Fibroblast of lung (primary cell): ENCODE data around the gene TIAM1. TPM values are rescaled to one million over a fixed set of nuclear protein-coding genes. Genes with fewer than 3 reads are reported as not detected.

Experiments
- DNase-seq, 2 donors: peaks; one replicate each; pipeline versions ENCODE4 v3.0.0 to v3.0.0-alpha.2; 2010; ENCODE audit warnings: low read depth in 2 of 2
- H2AFZ ChIP-seq: 2 replicates; pipeline ENCODE4 v1.5.1; 2012; ENCODE audit warnings: low read length, control low read depth, inconsistent platforms
- H3K27ac ChIP-seq: 2 replicates; pipeline ENCODE4 v1.5.1; 2011; ENCODE audit warnings: low read length, control low read depth; ENCODE audit not compliant: insufficient read depth
- H3K27me3 ChIP-seq: 2 replicates; pipeline ENCODE4 v1.5.1; 2011; ENCODE audit warnings: mild to moderate bottlenecking, low read length; ENCODE audit not compliant: control insufficient read depth, insufficient read depth
- H3K36me3 ChIP-seq: 2 replicates; pipeline ENCODE4 v1.5.1; 2011; ENCODE audit warnings: low read length; ENCODE audit not compliant: control insufficient read depth, insufficient read depth
- H3K4me1 ChIP-seq: 2 replicates; pipeline ENCODE4 v1.5.1; 2011; ENCODE audit warnings: low read length; ENCODE audit not compliant: control insufficient read depth, insufficient read depth; ENCODE audit errors: extremely low read depth
- H3K4me2 ChIP-seq: 2 replicates; pipeline ENCODE4 v1.5.1; 2011; ENCODE audit warnings: low read length, control low read depth; ENCODE audit not compliant: insufficient read depth; ENCODE audit errors: extremely low read depth
- H3K4me3 ChIP-seq, 4 experiments: fragments of 200-600 bp in 1 of 4; sonication (generic) in 1 of 4; replicated peaks in 1 of 4; 2 replicates each; pipeline ENCODE4 v1.5.1; 2011 to 2016; ENCODE audit warnings: low read length in 4 of 4, low read depth in 3 of 4, mild to moderate bottlenecking in 3 of 4, control low read depth in 2 of 4, inconsistent platforms in 1 of 4, mixed read lengths in 1 of 4; ENCODE audit not compliant: insufficient read depth in 1 of 4; ENCODE audit errors: control extremely low read depth in 1 of 4
- H3K79me2 ChIP-seq: 2 replicates; pipeline ENCODE4 v1.5.1; 2012; ENCODE audit warnings: mild to moderate bottlenecking, low read length, inconsistent platforms; ENCODE audit not compliant: control insufficient read depth, insufficient read depth
- H3K9ac ChIP-seq: 2 replicates; pipeline ENCODE4 v1.5.1; 2011; ENCODE audit warnings: mild to moderate bottlenecking, low read length, control low read depth; ENCODE audit not compliant: insufficient read depth
- H3K9me3 ChIP-seq: 2 replicates; pipeline ENCODE4 v1.5.1; 2012; ENCODE audit warnings: low read depth, low read length; ENCODE audit not compliant: control insufficient read depth, insufficient read depth
- H4K20me1 ChIP-seq: 2 replicates; pipeline ENCODE4 v1.5.1; 2011; ENCODE audit warnings: low read length; ENCODE audit not compliant: control insufficient read depth, insufficient read depth; ENCODE audit errors: extremely low read depth
- CTCF ChIP-seq, 2 donors: IDR thresholded peaks in 1 of 2; conservative IDR thresholded peaks in 1 of 2; 1 replicate in 1 of 2; 2 replicates in 1 of 2; pipeline ENCODE4 v1.5.1; 2011 to 2012; ENCODE audit warnings: low read length in 2 of 2, control low read depth in 1 of 2, inconsistent platforms in 1 of 2, low read depth in 1 of 2, mild to moderate bottlenecking in 1 of 2
- EZH2 ChIP-seq: IDR thresholded peaks from 2 replicates; pipeline ENCODE4 v1.5.1; 2012; ENCODE audit warnings: low read length, control low read depth, mild to moderate bottlenecking; ENCODE audit errors: missing control alignments
- polyA plus RNA-seq, 2 donors: library from polyadenylated mRNA; depleted of rRNA in 1 of 2; stranded (reverse) in 1 of 2; unstranded in 1 of 2; fragments of >200 nt; gene quantifications; 2 replicates each; pipeline ENCODE4 v1.2.1, GENCODE V29; 2011 to 2012; ENCODE audit warnings: missing spikeins in 1 of 2
- total RNA-seq: library from RNA; depleted of rRNA; stranded (reverse); fragments of >200 nt; gene quantifications from 2 replicates; pipeline ENCODE4 v1.2.1, GENCODE V29; 2014

Gene TIAM1
- total and polyA plus RNA-seq, 2 donors (not counting 1 experiment from before 2014, with no cell fraction given) = under 0.01 to 0.52 TPM

DNA sequence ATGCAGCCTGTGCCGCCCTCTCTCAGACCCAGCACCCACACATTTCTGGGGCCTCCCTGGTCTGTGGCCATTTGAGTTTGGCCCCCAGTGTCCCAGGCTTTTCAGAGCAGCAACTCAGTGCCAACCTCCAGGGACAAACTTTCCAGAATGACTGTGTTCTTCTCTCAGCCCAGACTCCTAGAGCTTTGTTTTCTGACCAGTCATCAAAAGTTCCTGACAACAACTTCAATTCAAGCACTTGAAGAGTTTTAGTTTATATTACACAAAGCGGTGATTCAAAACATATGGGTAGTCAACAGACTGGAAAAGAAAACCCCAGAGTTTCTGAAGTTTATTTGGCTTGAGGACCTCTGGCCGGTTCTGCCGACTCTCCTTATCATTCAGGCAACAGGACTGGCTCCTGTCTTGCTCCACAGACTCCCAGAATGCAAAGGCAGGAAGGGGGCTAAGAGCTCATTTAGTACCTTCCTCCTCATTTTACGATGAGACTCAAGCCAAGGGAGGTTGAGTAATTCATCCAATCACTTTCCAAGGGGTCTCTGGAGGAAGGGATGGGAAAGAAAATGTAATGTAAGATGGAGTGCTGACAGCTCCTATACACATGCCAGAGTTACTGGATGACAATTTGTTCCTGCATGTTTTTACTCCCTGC lies 27.0 kb upstream of the TIAM1 start:
- no peaks in the 10 kb centered on the region for H3K9me3 ChIP-seq
- no peak overlapping the region for H3K4me3 ChIP-seq
- no peak overlapping the region for H3K9ac ChIP-seq
- H3K27ac ChIP-seq = no peak overlapping the region
- no peak overlapping the region for H3K4me2 ChIP-seq
- TF ChIP-seq CTCF (conservative IDR thresholded peaks at IDR 0.05 in 1 of 2, IDR thresholded peaks at IDR 0.05 in 1 of 2; ENCODE audit: low read depth in 1 of 2, low read length in 2 of 2) = no peak
- no peak for TF ChIP-seq EZH2
- H3K27me3 ChIP-seq = no peaks in the 10 kb centered on the region
- no peak overlapping the region for H2AFZ ChIP-seq
- no peaks in the 10 kb centered on the region for H3K4me1 ChIP-seq
- H3K79me2 ChIP-seq = no peaks in the 10 kb centered on the region
- H4K20me1 ChIP-seq = no peaks in the 10 kb centered on the region
- no peaks in the 10 kb centered on the region for H3K36me3 ChIP-seq
- DNase-seq = peak; percentile 62 to 70

DNA sequence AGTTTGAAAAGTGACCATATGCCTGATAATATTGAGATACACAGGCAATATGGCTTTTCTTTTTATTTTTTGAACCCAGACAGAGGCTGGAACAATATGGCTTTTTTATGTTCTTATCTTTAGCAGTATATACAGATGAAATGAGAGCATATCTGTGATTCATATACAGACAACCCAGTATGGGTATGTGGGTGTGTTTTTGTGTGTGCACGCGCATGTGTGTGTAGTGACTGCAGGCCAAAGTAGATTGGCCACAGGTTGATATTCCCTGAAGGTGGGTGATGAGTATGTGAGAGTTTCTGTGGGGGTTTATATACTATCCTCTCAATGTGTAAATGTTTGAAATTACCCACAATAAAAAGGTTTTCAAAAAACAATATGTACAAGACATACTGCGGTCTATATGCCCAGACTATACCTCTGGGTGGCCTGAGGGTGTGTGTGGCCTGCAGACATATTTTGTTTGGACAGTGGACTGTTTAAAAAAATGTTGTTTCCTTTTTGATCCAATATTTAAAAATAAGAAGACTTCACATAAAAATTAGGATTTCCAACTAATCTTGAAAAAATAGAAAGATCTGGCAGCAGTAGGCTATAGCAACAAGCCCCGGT lies 26.3 kb upstream of the TIAM1 start:
- H3K9me3 ChIP-seq = no peaks in the 10 kb centered on the region
- no peak overlapping the region for H3K9ac ChIP-seq
- no peak for DNase-seq
- no peaks in the 10 kb centered on the region for H3K4me1 ChIP-seq
- no peak overlapping the region for H3K27ac ChIP-seq
- H4K20me1 ChIP-seq = no peaks in the 10 kb centered on the region
- H2AFZ ChIP-seq = no peak overlapping the region
- no peaks in the 10 kb centered on the region for H3K36me3 ChIP-seq
- no peaks in the 10 kb centered on the region for H3K27me3 ChIP-seq
- H3K79me2 ChIP-seq = no peaks in the 10 kb centered on the region
- no peak overlapping the region for H3K4me3 ChIP-seq
- TF ChIP-seq CTCF (conservative IDR thresholded peaks at IDR 0.05 in 1 of 2, IDR thresholded peaks at IDR 0.05 in 1 of 2; ENCODE audit: low read depth in 1 of 2, low read length in 2 of 2) = no peak
- TF ChIP-seq EZH2 = no peak
- no peak overlapping the region for H3K4me2 ChIP-seq

GRCh38 chr21:31368361-31368760 lies 24.3 kb upstream of the TIAM1 start:
- no peak overlapping the region for H2AFZ ChIP-seq
- DNase-seq = no peak
- H4K20me1 ChIP-seq = no peaks in the 10 kb centered on the region
- TF ChIP-seq CTCF (conservative IDR thresholded peaks at IDR 0.05 in 1 of 2, IDR thresholded peaks at IDR 0.05 in 1 of 2; ENCODE audit: low read depth in 1 of 2, low read length in 2 of 2) = no peak
- TF ChIP-seq EZH2 = no peak
- no peaks in the 10 kb centered on the region for H3K27me3 ChIP-seq
- H3K4me3 ChIP-seq = no peak overlapping the region
- H3K4me2 ChIP-seq = no peak overlapping the region
- H3K9me3 ChIP-seq = no peaks in the 10 kb centered on the region
- no peaks in the 10 kb centered on the region for H3K79me2 ChIP-seq
- no peak overlapping the region for H3K27ac ChIP-seq
- H3K4me1 ChIP-seq = no peaks in the 10 kb centered on the region
- H3K9ac ChIP-seq = no peak overlapping the region
- H3K36me3 ChIP-seq = no peaks in the 10 kb centered on the region
